HG02798 (cell line): ENCODE measurements around the gene TMEM87B.

Experiments used
- ATAC-seq: cut with Tn5 transposase; IDR thresholded peaks from one replicate; pipeline ENCODE4 v1.9.1; 2021; ENCODE audit warnings: mild to moderate bottlenecking; ENCODE audit not compliant: unreplicated experiment, poor library complexity

Gene TMEM87B

GRCh38 chr2:112149194-112149593 lies 94.1 kb downstream of the TMEM87B start:
- ATAC-seq, result no peak

- no peak for ATAC-seq
Observed at GRCh38 chr2:112149866-112150435, 94.9 kb downstream of the TMEM87B start.

GRCh38 chr2:112150447-112150846 lies 95.4 kb downstream of the TMEM87B start:
- no peak for ATAC-seq

GRCh38 chr2:112150851-112151250 lies 95.8 kb downstream of the TMEM87B start:
- no peak for ATAC-seq

GRCh38 chr2:112151271-112151670 lies 96.2 kb downstream of the TMEM87B start:
- ATAC-seq, result no peak

- no peak for ATAC-seq
Observed at GRCh38 chr2:112151701-112152440, 96.8 kb downstream of the TMEM87B start.

DNA sequence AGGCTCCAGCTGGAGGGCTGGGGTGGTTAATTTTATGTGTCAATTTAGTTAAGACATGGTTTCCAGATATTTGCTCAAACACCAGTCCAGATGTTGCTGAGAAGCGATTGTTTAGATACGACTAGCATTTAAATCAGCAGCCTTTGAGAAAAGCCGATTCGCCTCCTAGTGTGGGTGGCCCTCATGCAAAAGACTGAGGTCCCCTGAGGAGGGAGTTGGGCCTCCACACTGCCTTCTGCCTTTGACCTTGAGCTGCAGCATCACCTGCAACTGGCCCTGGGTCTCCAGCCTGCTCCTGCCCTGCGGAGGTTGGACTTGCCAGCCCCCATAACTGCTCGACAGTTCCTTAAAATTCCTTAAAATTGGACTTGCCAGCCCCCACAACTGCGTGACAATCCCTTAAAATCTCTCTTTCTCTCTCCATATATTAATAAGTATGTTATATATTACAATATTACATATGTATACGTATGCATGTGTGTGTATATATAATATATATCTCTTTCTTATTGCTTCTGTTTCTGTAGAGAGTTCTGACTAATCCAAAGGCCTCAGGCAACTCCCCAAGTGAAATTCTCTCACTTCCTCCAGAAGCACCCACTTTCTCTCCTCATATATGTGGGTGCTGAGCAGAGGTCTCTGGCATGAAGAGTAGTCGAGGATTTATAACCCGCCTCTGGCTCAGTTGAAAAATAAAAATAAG lies 97.6 kb downstream of the TMEM87B start:
- no peak for ATAC-seq

DNA sequence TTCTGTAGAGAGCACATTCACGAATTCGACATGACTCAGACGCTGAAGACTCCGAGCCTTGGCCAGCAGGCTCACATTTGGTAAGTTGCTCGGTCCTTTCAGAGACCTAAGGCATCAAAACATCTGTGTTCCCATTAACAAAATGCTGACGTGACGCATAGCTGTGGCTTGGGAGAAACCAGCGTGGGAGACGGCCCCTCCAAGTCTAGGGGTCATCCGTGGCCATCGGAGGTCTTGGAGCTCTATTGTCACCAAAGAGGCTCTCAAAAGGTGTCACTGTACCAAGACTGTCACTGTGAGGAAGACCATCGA lies 98.1 kb downstream of the TMEM87B start:
- no peak for ATAC-seq

DNA sequence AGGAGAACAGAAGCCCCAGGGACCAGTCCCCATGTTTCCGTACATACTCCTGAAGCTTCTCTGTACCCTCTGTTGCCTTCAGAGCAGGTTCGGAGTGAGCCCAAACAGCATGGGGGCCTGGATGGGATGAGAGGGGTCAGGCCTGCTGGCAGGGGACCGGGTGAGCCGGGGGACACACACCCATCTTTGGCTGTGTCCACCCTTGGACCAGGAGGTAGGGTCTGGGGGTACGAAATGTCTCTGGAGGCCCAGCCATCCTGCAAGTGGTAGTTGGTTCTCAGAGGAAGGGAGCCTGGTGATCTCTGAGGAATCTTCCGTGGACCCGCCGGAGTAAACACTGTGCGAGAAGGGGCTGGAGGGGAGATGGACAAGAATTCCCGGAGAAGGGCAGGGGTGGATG lies 98.4 kb downstream of the TMEM87B start:
- no peak for ATAC-seq

GRCh38 chr2:112154246-112155117 lies 99.4 kb downstream of the TMEM87B start:
- ATAC-seq, result no peak

- no peak for ATAC-seq
Observed at GRCh38 chr2:112155331-112156151, 100.5 kb downstream of the TMEM87B start.

GRCh38 chr2:112156152-112156986 lies 101.3 kb downstream of the TMEM87B start:
- no peak for ATAC-seq

DNA sequence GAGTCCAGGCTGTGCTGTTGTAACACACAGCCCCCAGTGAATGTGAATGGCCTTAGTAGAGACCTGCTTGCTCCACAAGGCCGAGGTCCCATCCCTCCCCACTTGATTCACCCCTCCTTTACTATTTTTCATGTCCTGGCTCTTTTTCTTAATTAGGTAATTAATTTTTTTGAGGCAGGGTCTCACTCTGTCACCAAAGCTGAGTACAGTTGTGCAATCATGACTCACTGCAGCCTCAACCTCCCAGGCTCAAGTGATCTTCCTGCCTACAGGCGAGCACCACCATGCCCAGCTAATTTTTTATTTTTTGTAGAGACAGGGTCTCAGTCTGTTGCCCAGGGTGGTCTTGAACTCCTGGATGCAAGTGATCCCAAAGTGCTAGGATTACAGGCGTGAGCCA lies 102.4 kb downstream of the TMEM87B start:
- no peak for ATAC-seq

- no peak for ATAC-seq
Observed at GRCh38 chr2:112159454-112159921, 104.4 kb downstream of the TMEM87B start.

- no peak for ATAC-seq
Observed at GRCh38 chr2:112160283-112161250, 105.5 kb downstream of the TMEM87B start.

DNA sequence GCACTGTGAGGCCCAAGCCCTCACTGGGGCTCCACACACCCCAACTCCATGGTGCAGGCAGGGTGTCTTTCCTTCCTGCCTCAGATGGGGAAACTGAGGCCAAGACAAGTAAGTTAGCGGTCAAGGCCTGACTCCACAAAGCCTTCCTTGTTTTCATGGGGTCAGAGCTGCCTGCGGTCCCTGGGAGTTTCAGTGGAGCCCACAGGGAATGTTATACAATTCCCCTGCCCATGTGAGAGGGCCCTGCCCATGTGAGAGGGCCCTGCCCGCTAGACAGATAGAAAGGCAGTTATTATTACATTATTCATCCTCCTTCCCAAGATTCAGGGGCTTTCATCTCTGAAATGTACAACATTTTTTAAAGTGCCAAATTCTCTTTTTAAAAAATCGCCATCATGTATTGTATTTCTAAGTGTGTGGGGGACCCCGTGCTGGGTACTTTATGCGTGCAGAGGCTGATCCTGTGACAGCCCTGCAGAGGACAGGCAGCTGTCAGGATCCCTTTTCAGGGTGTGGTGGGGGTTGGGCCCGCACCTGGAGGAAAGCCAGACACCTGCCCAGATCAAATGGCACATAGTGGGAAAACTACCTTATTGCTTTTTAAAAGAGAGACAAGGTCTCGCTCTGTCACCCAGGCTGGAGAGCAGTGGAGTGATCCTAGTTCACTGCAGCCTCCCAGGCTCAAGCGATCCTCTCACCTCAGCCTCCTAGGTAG lies 106.5 kb downstream of the TMEM87B start:
- no peak for ATAC-seq

- ATAC-seq, result no peak
Observed at GRCh38 chr2:112162341-112162740, 107.3 kb downstream of the TMEM87B start.
